Myometrial cell (primary cell): ENCODE results near the gene COX17. TPM values are rescaled to one million over a fixed set of nuclear protein-coding genes. Genes with fewer than 3 reads are reported as not detected.

Source experiments
- total RNA-seq: library from RNA; depleted of rRNA; stranded (reverse); fragments of >200 nt; gene quantifications from 2 replicates; pipeline ENCODE4 v1.2.3, GENCODE V29; 2015

Gene COX17
- total RNA-seq = 17.7 and 19.3 TPM in 2 replicates

GRCh38 chr3:119676771-119677640, at the start of gene COX17:
TSS of gene COX17 (minus strand) at chr3:119677406. CDS start at chr3:119677310, 96 bp downstream.

GRCh38 chr3:119702530-119703527, 25.6 kb upstream of the COX17 start, which contains the start of gene CFAP91:
TSS of gene CFAP91 (plus strand) at chr3:119703022. CDS start at chr3:119703099, 77 bp downstream.

GRCh38 chr3:119660474-119661440, 16.4 kb downstream of the COX17 start, which contains the start of gene POPDC2:
TSS of gene POPDC2 (minus strand) at chr3:119660589. CDS start at chr3:119660423, 166 bp downstream.

Other genes starting within 250 kb of the COX17 start
- 45.0 and 62.2 TPM in 2 replicates for gene TMEM39A, start 213.8 kb downstream of the COX17 start, total RNA-seq
- gene POGLUT1, start 208.4 kb downstream of the COX17 start, total RNA-seq = 18.8 and 20.2 TPM in 2 replicates
- 53.2 and 61.7 TPM in 2 replicates for gene TIMMDC1, start 178.9 kb downstream of the COX17 start, total RNA-seq
- not detected in 2 replicates for gene CD80, start 117.8 kb downstream of the COX17 start, total RNA-seq
- gene ADPRH, start 97.9 kb downstream of the COX17 start, total RNA-seq = 6.1 and 6.9 TPM in 2 replicates
- 0.18 TPM in 1 of 2 replicates, not detected in the other for gene PLA1A, start 79.5 kb downstream of the COX17 start, total RNA-seq
- 0.35 TPM in 1 of 2 replicates, not detected in the other for gene POPDC2, start 16.8 kb downstream of the COX17 start, total RNA-seq
- under 0.01 TPM in 1 of 2 replicates, not detected in the other for gene CFAP91, start 25.6 kb upstream of the COX17 start, total RNA-seq
- gene NR1I2, start 104.7 kb upstream of the COX17 start, total RNA-seq = not detected in 2 replicates